Stimulated activated CD4-positive, alpha-beta T cell treated with anti-CD3 and anti-CD28 coated beads, Interleukin-2, amount 100 ng/mL, for 48 hours (primary cell): ENCODE data around the gene SLC37A4.
"Not testable (repeated sequence)": the region's sequence is repeated elsewhere in the genome, so short reads cannot be mapped to it uniquely, and the experiment has no call there.

Source experiments
- DNase-seq, 2 donors: peaks; one replicate each; pipeline ENCODE4 v3.0.0-alpha.2; 2020

SLC37A4 gene

GRCh38 chr11:119030329-119031047, at the start of gene SLC37A4:
SLC37A4 (minus strand) TSS chr11:119030877.
- DNase-seq: peak; percentile 97 to 100

DNA sequence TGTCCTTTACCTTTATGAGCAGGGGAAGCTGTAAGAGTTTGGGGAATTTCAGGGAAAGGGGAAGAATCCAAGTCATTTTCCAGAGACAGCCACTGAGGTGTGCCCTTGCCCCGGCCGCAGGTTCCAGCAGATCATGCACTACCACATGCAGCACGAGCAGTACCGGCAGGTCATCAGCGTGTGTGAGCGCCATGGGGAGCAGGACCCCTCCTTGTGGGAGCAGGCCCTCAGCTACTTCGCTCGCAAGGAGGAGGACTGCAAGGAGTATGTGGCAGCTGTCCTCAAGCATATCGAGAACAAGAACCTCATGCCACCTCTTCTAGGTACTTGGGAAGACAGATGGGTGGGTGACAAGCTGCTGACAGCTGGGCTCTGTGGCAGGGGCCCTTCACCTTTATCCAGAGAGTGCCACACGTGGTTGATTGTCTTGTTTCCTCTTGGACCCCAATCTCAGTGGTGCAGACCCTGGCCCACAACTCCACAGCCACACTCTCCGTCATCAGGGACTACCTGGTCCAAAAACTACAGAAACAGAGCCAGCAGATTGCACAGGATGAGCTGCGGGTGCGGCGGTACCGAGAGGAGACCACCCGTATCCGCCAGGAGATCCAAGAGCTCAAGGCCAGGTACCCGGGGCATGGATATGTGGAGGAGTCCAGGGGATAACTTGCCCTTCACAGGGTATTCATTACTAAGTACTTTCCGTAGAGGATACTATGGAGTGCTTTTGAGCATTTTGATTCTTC, 48.2 kb upstream of the SLC37A4 start:
- no peak for DNase-seq

DNA sequence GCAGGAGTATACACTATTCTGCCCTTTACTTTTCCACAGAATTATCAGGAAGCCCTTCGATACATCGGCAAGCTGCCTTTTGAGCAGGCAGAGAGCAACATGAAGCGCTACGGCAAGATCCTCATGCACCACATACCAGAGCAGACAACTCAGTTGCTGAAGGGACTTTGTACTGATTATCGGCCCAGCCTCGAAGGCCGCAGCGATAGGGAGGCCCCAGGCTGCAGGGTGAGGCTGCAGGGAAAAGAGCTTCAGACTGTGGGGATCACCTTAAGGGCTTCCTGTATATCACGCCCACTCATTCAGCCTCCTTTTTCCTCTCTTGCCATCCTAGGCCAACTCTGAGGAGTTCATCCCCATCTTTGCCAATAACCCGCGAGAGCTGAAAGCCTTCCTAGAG, 47.2 kb upstream of the SLC37A4 start:
- no peak for DNase-seq

DNA sequence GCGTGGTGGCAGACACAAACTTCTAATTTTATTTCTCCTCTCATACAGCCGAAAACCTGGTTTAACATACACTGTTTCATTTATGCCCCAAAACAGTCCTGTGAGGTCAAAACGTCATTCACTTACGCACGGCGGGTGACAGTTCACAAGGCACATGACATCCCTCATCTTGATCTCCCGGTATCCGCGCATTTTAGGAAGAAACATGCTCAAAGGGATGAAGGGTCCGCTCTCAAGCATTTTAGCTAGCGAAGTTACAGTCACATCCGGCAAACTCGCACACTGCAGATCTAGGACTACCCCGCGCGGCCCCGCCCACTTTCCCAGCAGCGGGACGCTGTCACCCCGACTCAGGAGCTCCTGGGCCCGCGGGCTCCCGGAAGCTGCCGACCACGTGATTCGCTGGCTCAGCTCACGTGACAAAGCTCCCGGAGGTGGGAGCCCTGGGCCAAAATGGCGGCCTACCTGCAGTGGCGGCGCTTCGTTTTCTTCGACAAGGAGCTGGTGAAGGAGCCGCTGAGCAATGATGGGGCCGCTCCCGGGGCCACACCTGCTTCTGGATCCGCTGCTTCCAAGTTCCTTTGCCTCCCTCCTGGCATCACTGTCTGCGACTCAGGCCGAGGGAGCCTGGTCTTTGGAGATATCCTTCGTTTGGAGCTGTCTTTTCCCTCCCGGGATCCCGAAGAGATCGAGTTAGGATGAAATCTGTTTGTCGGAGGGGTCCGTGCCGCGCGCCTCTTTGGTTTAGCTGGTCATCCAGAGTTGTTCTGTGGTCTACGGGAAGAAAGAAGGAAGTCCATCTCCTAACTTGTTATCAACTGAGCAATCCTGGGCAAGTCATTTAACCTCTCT, 36.9 kb upstream of the SLC37A4 start, which contains the start of gene VPS11:
VPS11 (plus strand) TSS at position 448 of the 852 bp plus-strand sequence; CDS start at position 454, 6 bp downstream.
- peak; percentile 97 for DNase-seq

GRCh38 chr11:119065369-119065768, 34.7 kb upstream of the SLC37A4 start:
- peak in 1 of 2 donors; percentile 25 for DNase-seq

GRCh38 chr11:119062779-119063178, 32.1 kb upstream of the SLC37A4 start:
- no peak for DNase-seq

DNA sequence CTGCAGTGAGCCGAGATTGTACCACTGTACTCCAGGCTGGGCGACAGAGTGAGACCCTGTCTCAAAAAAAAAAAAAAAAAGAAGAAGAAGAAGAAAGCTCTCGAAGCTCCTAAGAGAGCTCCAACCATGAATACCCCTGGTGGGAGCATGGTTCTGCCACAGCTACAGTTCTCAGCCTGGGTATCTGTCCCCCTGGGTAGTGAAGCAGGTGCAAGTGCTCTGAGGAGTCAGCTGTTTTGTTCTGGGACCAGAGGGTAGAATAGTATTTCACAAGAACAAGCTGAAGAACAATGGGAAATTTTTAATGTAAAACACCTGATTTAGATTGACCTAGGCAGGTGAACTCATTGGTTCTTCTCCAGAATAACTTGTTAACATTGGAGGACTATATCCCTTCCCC, 30.6 kb upstream of the SLC37A4 start:
- DNase-seq: no peak

DNA sequence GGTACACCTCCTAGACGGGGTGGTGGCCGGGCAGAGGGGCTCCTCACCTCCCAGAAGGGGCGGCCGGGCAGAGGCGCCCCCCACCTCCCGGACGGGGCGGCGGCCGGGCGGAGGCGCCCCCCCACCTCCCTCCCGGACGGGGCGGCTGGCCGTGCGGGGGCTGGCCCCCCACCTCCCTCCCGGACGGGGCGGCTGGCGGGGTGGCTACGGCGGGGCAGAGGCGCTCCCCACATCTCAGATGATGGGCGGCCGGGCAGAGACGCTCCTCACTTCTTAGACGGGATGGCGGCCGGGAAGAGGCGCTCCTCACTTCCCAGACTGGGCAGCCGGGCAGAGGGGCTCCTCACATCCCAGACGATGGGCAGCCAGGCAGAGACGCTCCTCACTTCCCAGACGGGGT, 28.5 kb upstream of the SLC37A4 start:
- not testable (repeated sequence) for DNase-seq

- DNase-seq: peak; percentile 99
These were observed 26.5 kb upstream of the SLC37A4 start, which contains the start of gene HYOU1 for GRCh38 chr11:119057000-119057769. HYOU1 (minus strand) TSS chr11:119057205; CDS start chr11:119056160, 1,045 bp downstream.

- peak in 1 of 2 donors; percentile 20 for DNase-seq
These were observed 25.8 kb upstream of the SLC37A4 start for GRCh38 chr11:119056421-119056999.

GRCh38 chr11:119055901-119056300, 25.2 kb upstream of the SLC37A4 start:
- DNase-seq: no peak

GRCh38 chr11:119054418-119054817, 23.7 kb upstream of the SLC37A4 start:
- no peak for DNase-seq

GRCh38 chr11:119052163-119052814, 21.6 kb upstream of the SLC37A4 start:
- DNase-seq: no peak

DNA sequence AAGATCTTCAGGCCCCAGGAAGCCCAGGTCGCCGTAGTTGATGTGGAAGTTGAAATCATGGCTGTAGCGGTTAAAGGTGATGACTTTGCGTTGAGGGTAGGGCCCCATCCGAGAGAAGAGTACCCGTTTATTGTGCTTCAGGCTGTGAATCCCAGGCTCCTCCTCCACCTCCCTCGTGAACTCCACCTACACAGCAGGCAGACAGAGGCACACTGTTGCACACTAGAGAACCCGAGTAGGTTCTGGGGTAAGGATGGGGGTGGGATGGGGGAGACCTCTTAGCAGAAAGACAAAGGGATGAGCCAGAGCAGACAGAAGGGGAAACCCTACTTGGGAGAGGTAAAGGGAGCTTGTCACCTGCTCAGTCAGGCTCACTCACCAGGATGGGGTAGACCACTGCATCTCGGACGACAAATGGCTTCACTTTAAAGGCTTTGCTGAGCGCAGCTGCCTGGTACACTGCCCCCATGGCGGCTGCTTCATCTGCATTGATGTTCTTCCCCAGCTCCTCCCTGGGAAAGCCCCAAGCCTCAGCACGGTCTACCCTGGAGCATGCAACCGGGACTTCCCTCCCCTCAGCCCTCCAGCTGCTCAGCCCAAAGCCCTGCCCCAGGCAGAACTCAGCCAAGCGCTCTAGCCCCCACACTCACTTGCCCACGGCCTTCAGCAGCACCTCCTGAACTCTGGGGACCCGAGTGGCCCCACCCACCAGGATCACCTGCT, 20.9 kb upstream of the SLC37A4 start:
- no peak for DNase-seq

DNA sequence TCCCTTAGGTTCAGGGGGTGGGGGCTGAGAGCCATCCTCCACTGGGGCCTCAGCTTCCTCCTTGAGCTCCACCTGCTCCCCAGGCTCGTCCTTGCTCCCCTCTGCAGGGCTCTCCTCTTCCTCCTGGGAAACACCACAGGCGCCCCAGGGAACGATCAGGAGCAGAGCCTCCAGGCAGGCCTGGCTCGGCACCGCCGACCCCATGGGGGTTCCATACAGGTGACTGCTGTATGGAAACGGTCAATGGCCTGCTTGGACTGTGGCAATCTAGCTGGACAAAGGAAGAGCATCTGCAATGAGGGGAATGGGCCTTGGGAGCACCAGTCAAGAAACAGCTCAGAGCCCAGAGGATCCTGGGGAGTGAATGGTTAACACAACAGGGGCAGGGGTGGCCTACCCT, 18.4 kb upstream of the SLC37A4 start:
- DNase-seq: no peak

DNA sequence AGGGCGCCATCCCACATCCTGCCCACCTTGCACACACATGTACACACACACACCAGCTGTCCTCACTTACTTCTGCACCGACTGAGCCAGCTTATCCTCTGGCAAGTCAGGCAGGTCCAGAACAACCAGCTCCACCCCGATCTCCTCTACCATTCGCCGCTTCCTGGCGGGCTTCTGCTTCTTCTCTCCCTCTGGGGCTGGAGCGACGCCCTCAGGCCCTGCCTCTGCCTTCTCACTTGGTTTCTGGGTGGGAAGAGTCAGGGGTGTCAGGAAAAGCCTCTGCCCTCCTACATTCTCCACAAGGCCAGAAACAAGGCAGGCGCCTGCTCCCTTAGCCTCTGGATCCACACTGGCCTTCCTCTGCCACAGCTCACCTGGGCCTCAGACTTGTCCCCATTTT, 18.0 kb upstream of the SLC37A4 start:
- DNase-seq: no peak

DNA sequence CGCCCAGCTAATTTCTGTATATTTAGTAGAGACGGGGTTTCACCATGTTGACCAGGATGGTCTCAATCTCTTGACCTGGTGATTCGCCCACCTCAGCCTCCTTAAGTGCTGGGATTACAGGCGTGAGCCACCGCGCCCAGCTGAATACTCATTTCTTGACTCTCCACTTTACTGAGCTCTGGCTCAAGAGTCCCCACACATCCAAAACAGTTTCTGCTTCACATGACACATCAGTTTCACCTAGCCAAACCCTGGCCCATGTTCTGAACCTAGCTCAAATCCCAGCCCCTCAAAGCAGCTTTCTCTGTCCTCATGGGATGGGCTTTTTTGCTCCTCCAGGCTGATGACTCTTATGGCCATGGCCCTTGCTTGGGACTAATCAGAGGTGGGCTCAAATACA, 16.5 kb upstream of the SLC37A4 start:
- DNase-seq: no peak

DNA sequence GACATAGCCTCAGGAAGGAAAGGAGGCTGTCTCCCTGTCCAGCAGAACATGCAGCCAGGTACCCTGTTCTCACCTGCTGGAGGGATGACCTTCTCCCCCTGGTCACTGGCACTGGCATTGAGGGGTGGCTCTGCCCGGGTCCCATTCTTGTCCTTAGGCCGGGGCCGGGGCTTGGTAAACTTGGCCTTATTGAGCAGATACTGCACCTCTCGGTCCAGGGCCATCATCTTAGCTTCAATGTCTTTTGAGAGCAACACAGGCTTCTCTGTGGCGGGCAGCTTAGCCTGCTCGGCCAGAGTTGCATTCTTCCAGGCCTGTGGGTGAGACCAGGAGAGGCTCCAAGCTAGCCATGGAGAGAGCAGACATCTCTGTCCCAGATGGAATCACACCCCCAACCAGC, 15.8 kb upstream of the SLC37A4 start:
- DNase-seq: no peak

- no peak for DNase-seq
These were observed 14.0 kb upstream of the SLC37A4 start for GRCh38 chr11:119044708-119045107.

DNA sequence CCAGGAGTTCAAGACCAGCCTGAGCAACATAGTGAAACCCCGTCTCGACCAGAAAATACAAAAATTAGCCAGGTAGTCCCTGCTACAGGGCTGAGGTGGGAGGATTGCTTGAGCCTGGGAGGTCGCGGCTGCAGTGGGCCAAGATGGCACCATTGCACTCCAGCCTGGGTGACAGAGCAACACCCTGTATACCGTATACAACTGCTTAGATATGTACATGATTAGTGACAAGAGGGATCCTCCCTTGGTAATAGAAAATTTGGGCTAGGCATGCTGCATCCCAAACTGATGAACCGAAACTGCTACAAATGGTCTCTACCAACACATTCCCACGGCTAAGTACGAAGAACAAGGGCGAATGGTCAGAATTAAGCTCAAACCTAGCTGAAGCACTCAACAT, 12.2 kb upstream of the SLC37A4 start:
- DNase-seq: no peak
